Adrenal gland (tissue), 12 donors: ENCODE measurements around the gene BCL11A. TPM values are rescaled to one million over a fixed set of nuclear protein-coding genes. Genes with fewer than 3 reads are reported as not detected.

Source experiments
- DNase-seq, 7 donors: peaks; one replicate each; pipeline ENCODE4 v3.0.0-alpha.2; 2019 to 2020
- H3K27ac ChIP-seq, 5 donors: fragments of 200-600 bp; sonication (generic) in 4 of 5; 1 replicate in 3 of 5; 2 replicates in 2 of 5; pipeline versions ENCODE4 v1.5.1 to v1.8.0; 2016 to 2020; ENCODE audit warnings: mild to moderate bottlenecking in 1 of 5
- H3K27me3 ChIP-seq: fragments of 200-600 bp; 2 replicates; pipeline ENCODE4 v1.8.0; 2021
- H3K36me3 ChIP-seq, 2 donors: fragments of 200-600 bp; replicated peaks in 1 of 2; 1 replicate in 1 of 2; 2 replicates in 1 of 2; pipeline versions ENCODE4 v1.5.1 to v1.8.0; 2018 to 2022
- H3K4me1 ChIP-seq, 2 donors: fragments of 200-600 bp; replicated peaks in 1 of 2; 1 replicate in 1 of 2; 2 replicates in 1 of 2; pipeline versions ENCODE4 v1.5.1 to v1.8.0; 2018 to 2021
- H3K4me3 ChIP-seq, 4 donors: fragments of 200-600 bp; sonication (generic) in 3 of 4; one replicate each; pipeline ENCODE4 v1.5.1; 2016 to 2018
- H3K9me3 ChIP-seq, 3 donors: fragments of 200-600 bp; sonication (generic) in 1 of 3; replicated peaks in 1 of 3; 1 replicate in 2 of 3; 2 replicates in 1 of 3; pipeline versions ENCODE4 v1.5.1 to v1.8.0; 2016 to 2021
- POLR2A ChIP-seq, 2 donors: fragments of 450-650 bp; IDR thresholded peaks; one replicate each; pipeline ENCODE4 v1.6.1; 2017; ENCODE audit warnings: antibody characterized with exemption in 2 of 2, mild to moderate bottlenecking in 2 of 2, moderate library complexity in 1 of 2
- WGBS, 4 donors: extraction: QIAGEN DNeasy Blood & Tissue Kit in 2 of 4; methylation state at CpG; one replicate each; pipeline versions ENCODE4 v1.1.5 to v1.1.7; 2013 to 2017; 5-methylcytosine and 5-hydroxymethylcytosine counted together
- intact Hi-C, 2 donors: fragments of 100-400 bp; cut with DNase I; formaldehyde crosslinking; loops; one replicate each; pipeline versions ENCODE4 v1.14.1 to v1.15.0; 2022 to 2023
- polyA plus RNA-seq, 3 donors: library from polyadenylated mRNA; stranded (reverse); fragments of 200-250 nt in 2 of 3; fragments of 350-450 nt in 1 of 3; fragmentation: Illumina TruSeq in 1 of 3; extraction: RNeasy Lipid Tissue Mini Kit (QIAGEN cat#74804) in 1 of 3; gene quantifications; one replicate each; pipeline ENCODE4 v1.2.3, GENCODE V29; 2013 to 2014
- total RNA-seq, 9 donors: library from RNA; depleted of rRNA in 4 of 9; stranded (reverse); fragments of >200 nt in 4 of 9; fragments of 120-200 nt in 1 of 9; fragmentation: NEBNext Ultra II Directional in 1 of 9; extraction: Animal tissue kit (Norgen Biotek cat#: 25700) in 1 of 9; gene quantifications; one replicate each; pipeline versions ENCODE4 v1.1.0 to v1.2.4, GENCODE V29; 2013 to 2023
- TF ChIP-seq, protein P1 (sequence below), 6 experiments: fragments of 450-650 bp in 4 of 6; fragments of 200-600 bp in 2 of 6; sonication (generic) in 1 of 6; IDR thresholded peaks; 1 replicate in 5 of 6; 2 replicates in 1 of 6; pipeline versions ENCODE4 v1.5.1 to v1.8.0; 2016 to 2021; ENCODE audit warnings: antibody characterized with exemption in 6 of 6, mild to moderate bottlenecking in 2 of 6, moderate library complexity in 1 of 6
- donor health status: healthy with polysubstance abuse.
- donor health status: Bipolar disorder and iron deficiency.
- donor health status: DM: yes; HTN: yes; CAD: no.
- donor health status: DM: no; HTN: no; CAD: no.
- donor health status: DM: no; HTN: no; CAD: no.
- donor health status: DM: yes; HTN: yes; CAD: no.

The BCL11A gene
- total and polyA plus RNA-seq, 12 donors = 2.9 to 16.7 (median 5.3) TPM

DNA sequence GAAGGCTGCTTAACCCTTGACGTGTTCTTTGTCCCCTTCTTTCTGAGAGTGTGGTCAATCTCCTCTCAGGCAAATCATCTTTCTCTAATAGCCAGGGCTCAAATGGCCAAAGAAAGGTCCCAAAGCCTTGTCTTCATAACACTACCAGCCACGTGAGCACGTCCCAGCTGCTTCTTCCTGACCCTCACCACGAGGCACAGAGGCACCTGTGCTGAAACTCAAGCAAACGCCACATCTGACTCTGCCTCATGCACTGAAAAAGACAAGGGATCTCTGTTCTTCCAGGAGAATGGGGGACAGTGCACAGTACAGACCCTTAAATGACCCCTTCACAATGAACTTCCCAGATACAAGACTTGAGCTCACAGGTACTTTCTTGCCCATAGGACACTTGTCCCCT is 31.8 kb downstream of the BCL11A start:
- no peak for TF ChIP-seq POLR2A (IDR thresholded peaks at IDR 0.05)
- Histone ChIP-seq H3K9me3 (no peaks in the 10 kb centered on the region), H3K27me3 (no peaks in the 10 kb centered on the region), H3K27ac (no peak overlapping the region), H3K4me1 (peaks cover 0 to 3% of the 10 kb centered on the region in 2 donors), H3K36me3 (no peaks in the 10 kb centered on the region), H3K4me3 (no peak overlapping the region)
- intact Hi-C loops = loop anchor here in 1 of 2 donors (10.0 kb wide), 1 partner anchor 1077 kb away; no protein-coding TSS in a partner anchor
- no peak for DNase-seq
- 82 to 94% (median 85%) methylated on average over 5 of the region's 5 CpGs for WGBS, 4 donors

DNA sequence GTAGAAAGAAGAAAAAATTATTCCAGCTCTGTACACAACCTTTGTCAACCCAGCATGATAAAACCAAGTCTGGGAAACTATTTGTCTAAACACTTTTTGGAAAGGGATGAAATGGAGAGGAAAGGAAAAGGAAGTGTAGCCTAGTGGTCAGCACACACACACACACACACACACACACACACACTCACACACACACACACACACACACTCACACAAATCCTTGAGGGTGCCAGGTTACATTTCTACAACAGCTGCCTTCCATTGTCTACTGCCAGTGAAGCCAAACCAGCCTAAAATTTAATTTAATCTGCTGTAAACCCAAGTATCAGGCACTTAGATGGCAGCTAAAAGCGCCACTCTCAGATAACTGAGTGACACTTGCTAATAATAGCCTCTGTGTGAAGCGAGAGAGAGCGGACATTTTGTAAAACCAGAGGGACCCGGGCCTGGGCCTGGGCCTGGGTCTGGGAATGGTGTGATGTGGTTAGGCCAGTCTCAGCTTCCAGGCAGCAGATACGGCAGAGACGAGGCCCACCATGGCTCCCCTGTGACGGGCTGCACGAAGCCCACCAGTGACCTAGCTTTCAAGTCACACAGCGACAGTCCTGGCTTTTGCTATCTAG is 32.4 kb downstream of the BCL11A start:
- no peak for DNase-seq
- no peak overlapping the region for H3K27ac ChIP-seq
- WGBS, 4 donors = 87 to 98% (median 90%) methylated on average over 8 to 9 of the region's 9 CpGs

DNA sequence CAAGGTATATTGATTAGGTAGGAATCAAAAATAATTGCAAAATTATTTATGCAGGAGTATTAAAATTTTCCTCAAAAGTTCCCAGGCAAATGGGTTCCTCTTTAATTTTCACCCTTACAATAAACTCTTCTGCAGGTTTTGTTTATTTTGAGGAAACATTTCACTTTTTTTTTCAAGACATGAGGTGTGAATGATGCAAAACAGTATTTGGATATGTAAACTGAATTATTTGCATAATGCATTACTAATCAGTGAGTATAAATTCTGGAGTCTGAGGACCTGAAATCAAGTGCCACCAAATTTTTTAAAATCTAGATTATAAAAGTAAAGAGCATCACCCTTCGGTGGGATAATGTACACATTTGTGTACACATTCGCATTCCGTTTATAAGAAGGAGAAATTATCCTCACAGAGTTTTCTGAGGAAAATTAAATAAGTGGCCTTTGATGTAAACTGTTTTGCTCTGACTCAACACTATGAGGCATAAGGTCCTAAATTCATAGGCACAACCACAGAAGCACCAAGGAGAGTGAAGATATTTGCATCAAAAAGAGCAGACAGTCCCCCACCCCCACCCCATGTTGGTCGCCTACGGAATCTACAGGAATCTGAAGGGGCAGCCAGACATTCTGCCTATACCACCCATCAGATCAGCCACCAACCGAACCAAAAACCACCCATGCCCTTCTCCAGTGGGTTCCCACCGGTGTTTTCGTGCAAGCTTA is 33.1 kb downstream of the BCL11A start:
- intact Hi-C loops = loop anchor here in 1 of 2 donors (10.0 kb wide), 1 partner anchor 1076 kb away; no protein-coding TSS in a partner anchor
- H3K27ac ChIP-seq = no peak overlapping the region
- H3K27me3 ChIP-seq = no peaks in the 10 kb centered on the region
- H3K36me3 ChIP-seq = no peaks in the 10 kb centered on the region
- no peak overlapping the region for H3K4me3 ChIP-seq
- WGBS, 4 donors = 78 to 92% (median 89%) methylated on average over 8 of the region's 8 CpGs
- peaks cover 0 to 3% of the 10 kb centered on the region in 2 donors for H3K4me1 ChIP-seq
- no peak for DNase-seq
- TF ChIP-seq, protein P1, sequence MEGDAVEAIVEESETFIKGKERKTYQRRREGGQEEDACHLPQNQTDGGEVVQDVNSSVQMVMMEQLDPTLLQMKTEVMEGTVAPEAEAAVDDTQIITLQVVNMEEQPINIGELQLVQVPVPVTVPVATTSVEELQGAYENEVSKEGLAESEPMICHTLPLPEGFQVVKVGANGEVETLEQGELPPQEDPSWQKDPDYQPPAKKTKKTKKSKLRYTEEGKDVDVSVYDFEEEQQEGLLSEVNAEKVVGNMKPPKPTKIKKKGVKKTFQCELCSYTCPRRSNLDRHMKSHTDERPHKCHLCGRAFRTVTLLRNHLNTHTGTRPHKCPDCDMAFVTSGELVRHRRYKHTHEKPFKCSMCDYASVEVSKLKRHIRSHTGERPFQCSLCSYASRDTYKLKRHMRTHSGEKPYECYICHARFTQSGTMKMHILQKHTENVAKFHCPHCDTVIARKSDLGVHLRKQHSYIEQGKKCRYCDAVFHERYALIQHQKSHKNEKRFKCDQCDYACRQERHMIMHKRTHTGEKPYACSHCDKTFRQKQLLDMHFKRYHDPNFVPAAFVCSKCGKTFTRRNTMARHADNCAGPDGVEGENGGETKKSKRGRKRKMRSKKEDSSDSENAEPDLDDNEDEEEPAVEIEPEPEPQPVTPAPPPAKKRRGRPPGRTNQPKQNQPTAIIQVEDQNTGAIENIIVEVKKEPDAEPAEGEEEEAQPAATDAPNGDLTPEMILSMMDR (IDR thresholded peaks at IDR 0.05) = no peak
- TF ChIP-seq POLR2A (IDR thresholded peaks at IDR 0.05) = no peak
- H3K9me3 ChIP-seq = no peaks in the 10 kb centered on the region

More for the DNA sequence above, 32.4 kb downstream of the BCL11A start:
- Histone ChIP-seq H3K27me3 (no peaks in the 10 kb centered on the region), H3K9me3 (no peaks in the 10 kb centered on the region), H3K36me3 (no peaks in the 10 kb centered on the region), H3K4me3 (no peak overlapping the region), H3K4me1 (peaks cover 0 to 3% of the 10 kb centered on the region in 2 donors)
- no peak for TF ChIP-seq POLR2A (IDR thresholded peaks at IDR 0.05)
- TF ChIP-seq, protein P1 (IDR thresholded peaks at IDR 0.05) = no peak
- intact Hi-C loops = loop anchor here in 1 of 2 donors (10.0 kb wide), 1 partner anchor 1076 kb away; no protein-coding TSS in a partner anchor

DNA sequence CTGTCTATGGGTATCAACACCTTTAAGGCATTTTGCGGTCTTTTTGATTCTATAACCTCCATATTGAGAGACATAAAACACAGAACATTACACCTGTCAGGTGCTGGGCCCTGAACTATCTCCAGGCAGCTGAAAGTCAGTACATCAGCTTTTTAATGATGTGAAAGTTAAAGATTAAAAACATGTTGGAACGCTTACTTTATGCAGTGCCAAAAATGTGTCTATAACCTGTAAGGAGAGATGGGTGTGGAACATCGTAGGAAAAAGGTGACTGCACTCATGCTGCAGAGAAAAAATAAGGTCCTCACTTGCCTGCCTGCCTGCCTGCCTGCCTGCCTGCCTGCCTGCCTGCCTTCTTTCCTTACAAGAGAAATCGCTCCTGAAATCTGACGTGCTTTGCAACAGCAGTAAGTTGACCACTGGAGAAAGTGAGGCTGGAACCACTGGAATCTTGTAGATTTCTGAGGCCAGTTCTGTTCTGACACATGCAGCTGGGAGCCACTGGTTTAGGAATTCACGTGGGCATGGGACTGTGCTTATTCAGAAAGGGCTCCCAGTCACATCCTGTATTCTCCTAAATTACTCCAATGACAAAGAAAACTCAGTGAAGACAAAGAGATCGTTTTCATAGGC is 34.1 kb downstream of the BCL11A start:
- Histone ChIP-seq H3K27me3 (no peaks in the 10 kb centered on the region), H3K36me3 (no peaks in the 10 kb centered on the region), H3K4me3 (no peak overlapping the region), H3K4me1 (peaks cover 0 to 3% of the 10 kb centered on the region in 2 donors), H3K27ac (no peak overlapping the region), H3K9me3 (no peaks in the 10 kb centered on the region)
- intact Hi-C loops = no loop called here
- DNase-seq = no peak
- TF ChIP-seq, protein P1 (IDR thresholded peaks at IDR 0.05) = no peak
- no peak for TF ChIP-seq POLR2A (IDR thresholded peaks at IDR 0.05)
- WGBS, 4 donors = 83 to 85% (median 84%) methylated on average over 7 of the region's 7 CpGs
